Stomach smooth muscle (tissue), 2 donors: ENCODE measurements around the gene CTSS.
A peak's percentile ranks its signal among the peaks of the same experiment; 100 is the strongest.
"Not testable (repeated sequence)": the region's sequence is repeated elsewhere in the genome, so short reads cannot be mapped to it uniquely, and the experiment has no call there.

Experiments used
- H3K27ac ChIP-seq: one replicate; pipeline ENCODE4 v1.7.0; 2013; ENCODE audit warnings: mild to moderate bottlenecking, low read length, inconsistent platforms
- H3K27me3 ChIP-seq, 2 donors: one replicate each; pipeline ENCODE4 v1.7.0; 2013; ENCODE audit warnings: low read length in 2 of 2; ENCODE audit not compliant: insufficient read depth in 2 of 2, control insufficient read depth in 1 of 2
- H3K36me3 ChIP-seq, 2 donors: one replicate each; pipeline ENCODE4 v1.7.0; 2013; ENCODE audit warnings: low read length in 2 of 2; ENCODE audit not compliant: control insufficient read depth in 2 of 2, insufficient read depth in 2 of 2
- H3K4me1 ChIP-seq: one replicate; pipeline ENCODE4 v1.7.0; 2013; ENCODE audit warnings: low read length; ENCODE audit not compliant: control insufficient read depth, insufficient read depth
- H3K4me3 ChIP-seq, 2 donors: one replicate each; pipeline ENCODE4 v1.7.0; 2013; ENCODE audit warnings: low read length in 2 of 2
- H3K9ac ChIP-seq, 2 donors: one replicate each; pipeline ENCODE4 v1.7.0; 2013; ENCODE audit warnings: low read length in 2 of 2, mild to moderate bottlenecking in 1 of 2
- H3K9me3 ChIP-seq, 2 donors: one replicate each; pipeline ENCODE4 v1.7.0; 2013; ENCODE audit warnings: low read length in 2 of 2; ENCODE audit not compliant: control insufficient read depth in 2 of 2
- donor health status: healthy.
- donor health status: Pancreatic carcinoma.

CTSS gene

DNA sequence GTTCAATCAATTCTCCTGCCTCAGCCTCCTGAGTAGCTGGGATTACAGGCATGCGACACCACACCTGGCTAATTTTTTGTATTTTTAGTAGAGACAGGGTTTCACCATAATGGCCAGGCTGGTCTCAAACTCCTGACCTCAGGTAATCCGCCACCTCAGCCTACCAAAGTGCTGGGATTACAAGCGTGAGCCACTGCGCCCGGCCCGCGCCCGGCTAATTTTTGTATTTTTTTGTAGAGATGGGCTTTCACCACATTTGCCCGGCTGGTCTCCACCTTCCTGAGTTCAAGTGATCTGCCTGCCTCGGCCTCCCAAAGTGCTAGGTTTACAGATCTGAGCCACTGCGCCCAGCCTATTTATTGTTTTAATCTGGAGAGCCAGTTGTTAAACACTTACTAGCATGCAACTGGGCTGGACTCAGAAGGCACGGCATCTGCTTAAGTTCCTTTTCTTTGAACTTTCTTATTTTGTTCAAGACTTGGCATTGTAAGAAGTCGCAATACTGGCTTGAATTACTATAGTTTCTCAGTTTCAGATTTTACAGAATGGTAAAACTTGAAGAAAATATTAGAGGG lies 10.4 kb upstream of the CTSS start:
- H3K9ac ChIP-seq, H3K4me3 ChIP-seq, H3K9me3 ChIP-seq, H3K36me3 ChIP-seq, H3K4me1 ChIP-seq, H3K27ac ChIP-seq, H3K27me3 ChIP-seq: not testable (repeated sequence)

DNA sequence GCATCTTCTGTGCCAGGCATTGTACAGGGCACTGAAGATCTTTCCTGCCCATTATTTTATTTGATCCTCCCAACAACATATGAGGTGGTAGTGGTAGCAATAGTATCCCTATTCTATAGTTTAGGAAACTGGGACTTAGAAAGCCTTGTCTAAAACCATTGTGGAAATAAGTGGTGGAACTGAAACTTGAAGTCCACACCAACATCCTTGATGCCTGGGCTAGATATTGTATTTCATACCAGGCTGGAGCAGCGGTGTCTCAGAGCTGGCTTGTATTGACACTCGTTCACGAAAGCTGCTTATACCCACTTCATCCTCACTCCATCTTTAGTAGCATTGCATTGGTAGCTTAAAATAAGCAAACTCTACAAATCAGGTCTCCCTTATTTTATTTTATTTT lies 9.7 kb upstream of the CTSS start:
- Histone ChIP-seq H3K4me3 (no peak overlapping the region), H3K27me3 (no peaks in the 10 kb centered on the region), H3K9me3 (no peaks in the 10 kb centered on the region), H3K4me1 (no peaks in the 10 kb centered on the region), H3K9ac (no peak overlapping the region), H3K27ac (no peak overlapping the region), H3K36me3 (no peaks in the 10 kb centered on the region)

DNA sequence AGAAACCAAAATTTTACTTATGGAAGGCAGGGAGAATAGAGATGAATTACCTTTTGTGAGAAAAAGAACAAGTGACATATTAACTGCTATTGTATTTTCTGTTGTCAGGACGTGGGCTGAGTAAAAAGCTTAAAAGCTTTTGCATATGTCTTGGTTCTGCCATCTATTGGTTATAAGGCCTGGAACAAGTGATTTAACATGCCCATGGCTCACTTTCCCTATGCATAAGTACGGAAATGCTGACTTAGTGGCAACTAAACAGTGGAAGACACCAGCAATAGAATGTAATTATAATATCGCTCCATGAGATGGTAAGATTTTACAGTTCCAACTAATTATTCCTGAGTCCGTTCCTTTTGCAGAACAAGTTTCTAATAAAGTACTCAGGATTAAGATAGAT lies 6.7 kb upstream of the CTSS start:
- no peaks in the 10 kb centered on the region for H3K9me3 ChIP-seq
- H3K36me3 ChIP-seq: no peaks in the 10 kb centered on the region
- H3K4me3 ChIP-seq: no peak overlapping the region
- no peak overlapping the region for H3K27ac ChIP-seq
- no peak overlapping the region for H3K9ac ChIP-seq
- no peaks in the 10 kb centered on the region for H3K4me1 ChIP-seq
- H3K27me3 ChIP-seq: no peaks in the 10 kb centered on the region

DNA sequence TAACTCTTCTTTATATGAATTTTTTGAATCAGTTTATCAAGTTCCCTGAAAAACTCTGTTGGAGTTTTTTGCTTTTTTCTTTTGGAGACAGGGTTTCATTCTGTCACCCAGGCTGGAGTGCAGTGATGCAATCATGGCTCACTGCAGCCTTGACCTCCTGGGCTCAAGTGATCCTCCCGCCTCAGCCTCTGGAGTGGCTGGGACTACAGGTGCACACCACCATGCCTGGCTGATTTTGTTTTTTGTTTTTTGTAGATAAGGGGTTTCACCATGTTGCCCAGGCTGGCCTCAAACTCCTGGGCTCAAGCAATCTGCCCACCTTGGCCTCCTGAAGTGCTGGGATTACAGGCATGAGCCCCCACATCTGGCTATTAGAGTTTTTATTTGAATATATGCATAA lies 2.1 kb upstream of the CTSS start:
- not testable (repeated sequence) for H3K36me3 ChIP-seq, H3K9me3 ChIP-seq, H3K9ac ChIP-seq, H3K27ac ChIP-seq, H3K4me1 ChIP-seq, H3K27me3 ChIP-seq, H3K4me3 ChIP-seq

DNA sequence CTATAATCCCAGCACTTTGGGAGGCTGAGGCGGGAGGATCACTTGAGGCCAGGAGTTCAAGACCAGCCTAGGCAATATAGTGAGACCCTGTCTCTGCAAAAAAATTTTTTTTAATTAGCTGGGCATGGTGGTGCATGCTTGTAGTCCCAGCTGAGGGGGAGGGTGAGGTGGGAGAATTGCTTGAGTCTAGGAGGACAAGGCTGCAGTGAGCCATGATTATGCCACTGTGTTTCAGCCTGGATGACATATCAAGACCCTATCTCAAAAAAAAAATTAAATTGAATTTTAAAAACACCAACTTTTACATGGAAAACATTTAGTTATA lies 361 bp upstream of the CTSS start:
- not testable (repeated sequence) for H3K36me3 ChIP-seq, H3K27me3 ChIP-seq, H3K9me3 ChIP-seq, H3K9ac ChIP-seq, H3K27ac ChIP-seq, H3K4me1 ChIP-seq
- H3K4me3 ChIP-seq: peak overlapping the region in 1 of 2 donors; percentile 29

DNA sequence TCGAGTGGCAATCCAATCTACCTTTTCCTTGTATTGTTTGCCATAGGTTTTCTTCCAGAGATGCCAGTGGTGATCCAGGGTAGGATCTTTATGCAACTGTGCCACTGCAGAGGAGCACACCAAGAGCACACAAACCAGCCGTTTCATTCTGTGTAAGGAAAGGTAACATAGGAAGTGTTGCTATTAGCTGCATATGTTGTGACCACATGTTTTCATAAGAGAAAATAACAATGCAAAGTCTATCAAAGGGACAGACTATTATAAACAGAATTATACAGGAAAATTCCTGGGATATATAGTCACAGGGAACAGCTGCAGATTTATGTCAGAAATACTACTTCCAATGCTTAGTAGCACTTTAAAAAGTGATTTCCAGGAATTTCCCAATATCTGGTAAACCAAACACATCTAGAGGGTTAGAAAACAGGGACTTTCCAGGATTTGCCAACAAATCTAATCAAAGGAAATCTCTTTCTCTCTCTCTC lies 919 bp downstream of the CTSS start:
- peak overlapping the region; percentile 23 to 43 for H3K4me3 ChIP-seq

DNA sequence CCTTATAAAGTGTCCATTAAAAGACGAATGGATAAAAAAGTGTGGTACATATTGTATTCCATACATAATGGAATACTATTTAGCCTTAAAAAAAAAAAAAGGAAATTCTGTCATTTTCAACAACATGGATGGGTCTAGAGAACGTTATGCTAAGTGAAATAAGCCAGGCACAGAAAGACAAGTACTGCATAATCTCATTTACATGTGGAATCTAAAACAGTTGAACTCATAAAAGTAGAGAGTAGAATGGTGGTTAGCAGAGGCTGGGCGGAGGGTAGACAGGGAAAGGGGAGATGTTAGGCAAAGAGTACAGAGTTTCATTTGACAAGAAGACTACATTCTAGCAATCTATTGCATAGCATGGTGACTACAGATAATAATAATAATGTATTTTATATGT lies 2.6 kb downstream of the CTSS start:
- H3K27me3 ChIP-seq: no peaks in the 10 kb centered on the region

More for the DNA sequence above, 919 bp downstream of the CTSS start:
- Histone ChIP-seq H3K9ac (no peak overlapping the region), H3K4me1 (no peaks in the 10 kb centered on the region), H3K27ac (no peak overlapping the region), H3K27me3 (no peaks in the 10 kb centered on the region), H3K36me3 (no peaks in the 10 kb centered on the region), H3K9me3 (no peaks in the 10 kb centered on the region)

DNA sequence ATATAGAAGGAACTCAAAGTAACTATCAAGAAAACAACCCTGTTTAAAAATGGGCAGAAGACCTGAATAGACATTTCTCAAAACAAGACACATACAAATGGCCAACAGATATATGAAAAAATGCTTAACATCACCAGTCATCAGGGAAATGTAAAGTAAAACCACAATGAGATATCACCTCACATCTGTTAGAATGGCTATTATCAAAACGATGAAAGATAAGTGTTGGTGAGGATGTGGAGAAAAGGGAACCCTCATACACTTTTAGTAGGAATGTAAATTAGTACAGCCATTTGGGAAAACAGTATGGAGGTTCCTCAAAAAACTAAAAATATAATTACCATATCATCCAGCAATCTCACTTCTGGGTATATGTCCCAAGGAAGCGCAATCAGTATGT lies 3.0 kb downstream of the CTSS start:
- Histone ChIP-seq H3K4me1 (no peaks in the 10 kb centered on the region), H3K27ac (no peak overlapping the region), H3K36me3 (no peaks in the 10 kb centered on the region), H3K9me3 (no peaks in the 10 kb centered on the region), H3K9ac (no peak overlapping the region), H3K4me3 (no peak overlapping the region), H3K27me3 (no peaks in the 10 kb centered on the region)

More for the DNA sequence above, 2.6 kb downstream of the CTSS start:
- H3K36me3 ChIP-seq: no peaks in the 10 kb centered on the region
- H3K27ac ChIP-seq: no peak overlapping the region
- H3K4me3 ChIP-seq: no peak overlapping the region
- H3K9ac ChIP-seq: no peak overlapping the region
- H3K9me3 ChIP-seq: no peaks in the 10 kb centered on the region
- no peaks in the 10 kb centered on the region for H3K4me1 ChIP-seq

DNA sequence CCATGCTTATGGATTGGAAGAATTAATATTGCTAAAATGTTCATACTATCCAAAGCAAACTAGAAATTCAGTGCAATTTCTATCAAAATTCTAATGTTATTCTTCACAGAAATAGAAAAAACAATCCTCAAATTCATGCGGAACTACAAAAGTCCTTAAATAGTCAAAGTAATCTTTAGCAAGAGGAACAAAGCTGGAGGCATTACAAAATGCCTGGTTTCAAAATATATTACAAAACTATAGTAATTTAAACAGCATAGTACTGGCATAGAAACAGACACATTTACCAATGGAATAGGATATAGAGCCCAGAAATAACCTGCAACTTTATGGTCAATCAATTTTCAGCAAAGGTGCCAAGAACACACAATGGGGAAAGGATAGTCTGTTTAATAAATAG lies 3.8 kb downstream of the CTSS start:
- H3K4me1 ChIP-seq: no peaks in the 10 kb centered on the region
- H3K9ac ChIP-seq: no peak overlapping the region
- H3K27ac ChIP-seq: no peak overlapping the region
- H3K4me3 ChIP-seq: no peak overlapping the region
- H3K36me3 ChIP-seq: no peaks in the 10 kb centered on the region
- H3K9me3 ChIP-seq: no peaks in the 10 kb centered on the region
- no peaks in the 10 kb centered on the region for H3K27me3 ChIP-seq

DNA sequence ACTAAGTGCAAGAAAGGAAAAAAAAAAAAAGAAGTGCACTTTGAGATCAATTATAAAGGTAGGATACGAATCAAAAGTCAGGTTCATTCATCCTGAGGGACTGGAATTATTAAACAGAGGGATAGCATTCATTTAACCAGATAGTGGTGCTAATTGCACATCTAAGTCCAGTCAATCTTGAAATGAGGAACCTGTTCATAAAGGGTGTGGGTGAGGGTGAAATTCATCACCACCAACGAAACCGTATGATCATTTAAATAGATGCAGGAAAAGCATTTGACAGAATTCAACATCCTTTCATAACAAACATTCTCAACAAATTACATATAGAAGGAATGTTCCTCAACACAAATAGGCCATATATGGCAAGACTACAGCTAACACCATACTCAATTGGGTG lies 5.6 kb downstream of the CTSS start:
- no peaks in the 10 kb centered on the region for H3K4me1 ChIP-seq
- H3K36me3 ChIP-seq: no peaks in the 10 kb centered on the region

DNA sequence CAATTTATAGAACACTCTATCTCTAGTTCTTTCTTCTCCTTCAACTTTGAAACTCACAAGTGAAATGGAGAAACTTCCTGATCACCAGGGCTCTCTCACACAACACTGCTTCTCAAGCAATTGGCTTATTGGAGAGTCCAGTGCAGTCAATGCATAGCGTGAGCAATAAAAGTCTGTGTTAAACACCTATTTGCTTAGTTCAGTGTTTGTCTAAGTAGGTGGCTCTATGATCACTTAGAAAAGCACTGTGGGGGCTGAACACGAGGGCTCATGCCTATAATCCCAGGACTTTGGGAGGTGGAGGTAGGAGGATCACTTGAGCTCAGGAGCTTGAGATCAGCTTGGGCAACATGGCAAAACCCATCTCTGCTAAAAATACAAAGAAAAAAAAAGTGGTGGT lies 12.2 kb downstream of the CTSS start:
- H3K27ac ChIP-seq: no peak overlapping the region
- no peak overlapping the region for H3K9ac ChIP-seq
- no peaks in the 10 kb centered on the region for H3K9me3 ChIP-seq
- H3K4me3 ChIP-seq: no peak overlapping the region
- no peaks in the 10 kb centered on the region for H3K36me3 ChIP-seq
- no peaks in the 10 kb centered on the region for H3K4me1 ChIP-seq
- no peaks in the 10 kb centered on the region for H3K27me3 ChIP-seq

More for the DNA sequence above, 5.6 kb downstream of the CTSS start:
- H3K4me3 ChIP-seq: no peak overlapping the region
- H3K27me3 ChIP-seq: no peaks in the 10 kb centered on the region
- H3K27ac ChIP-seq: no peak overlapping the region
- no peaks in the 10 kb centered on the region for H3K9me3 ChIP-seq
- no peak overlapping the region for H3K9ac ChIP-seq
